Sigmoid colon (tissue), 7 donors: ENCODE results near the gene GPC6. TPM values are rescaled to one million over a fixed set of nuclear protein-coding genes. Genes with fewer than 3 reads are reported as not detected.

Experiments used
- DNase-seq: peaks from one replicate; pipeline ENCODE4 v3.0.0-alpha.2; 2019
- H3K27ac ChIP-seq, 4 donors: fragments of 200-600 bp; sonication (generic); one replicate each; pipeline ENCODE4 v1.5.1; 2016 to 2019; ENCODE audit warnings: mild to moderate bottlenecking in 1 of 4
- H3K27me3 ChIP-seq, 3 donors: fragments of 200-600 bp; sonication (generic); one replicate each; pipeline ENCODE4 v1.5.1; 2019; ENCODE audit warnings: mild to moderate bottlenecking in 1 of 3
- H3K36me3 ChIP-seq, 4 donors: fragments of 200-600 bp; sonication (generic); one replicate each; pipeline ENCODE4 v1.5.1; 2016 to 2019
- H3K4me1 ChIP-seq, 4 donors: fragments of 200-600 bp; sonication (generic); one replicate each; pipeline ENCODE4 v1.5.1; 2017 to 2019
- H3K4me3 ChIP-seq, 4 donors: fragments of 200-600 bp; sonication (generic); one replicate each; pipeline ENCODE4 v1.5.1; 2017 to 2019; ENCODE audit warnings: mild to moderate bottlenecking in 2 of 4, moderate library complexity in 1 of 4
- H3K9me3 ChIP-seq, 4 donors: fragments of 200-600 bp in 3 of 4; sonication (generic) in 3 of 4; one replicate each; pipeline versions ENCODE4 v1.5.1 to v1.6.1; 2013 to 2019
- EP300 ChIP-seq, 4 donors: sonication (generic); formaldehyde crosslinking; IDR thresholded peaks; one replicate each; pipeline ENCODE4 v1.6.1; 2017; ENCODE audit warnings: antibody characterized with exemption in 4 of 4
- POLR2A ChIP-seq, 2 donors: fragments of 450-650 bp; IDR thresholded peaks; one replicate each; pipeline ENCODE4 v1.6.1; 2016; ENCODE audit warnings: antibody characterized with exemption in 2 of 2, mild to moderate bottlenecking in 2 of 2, moderate library complexity in 2 of 2
- POLR2AphosphoS5 ChIP-seq, 4 donors: sonication (generic); formaldehyde crosslinking; IDR thresholded peaks; one replicate each; pipeline ENCODE4 v1.6.1; 2017; ENCODE audit warnings: antibody characterized with exemption in 4 of 4
- WGBS, 2 donors: extraction: QIAGEN DNeasy Blood & Tissue Kit; methylation state at CpG; one replicate each; pipeline ENCODE4 v1.1.7; 2013; 5-methylcytosine and 5-hydroxymethylcytosine counted together
- intact Hi-C: fragments of 100-400 bp; cut with DNase I; formaldehyde crosslinking; loops from one replicate; pipeline ENCODE4 v1.15.1; 2023
- polyA plus RNA-seq, 3 donors: library from polyadenylated mRNA; stranded (reverse); fragments of 200-250 nt; gene quantifications; one replicate each; pipeline ENCODE4 v1.2.3, GENCODE V29; 2013
- total RNA-seq, 4 donors: library from RNA; depleted of rRNA; stranded (reverse); fragments of >200 nt; gene quantifications; one replicate each; pipeline ENCODE4 v1.1.0, GENCODE V29; 2016
- TF ChIP-seq, protein P1 (sequence below), 4 experiments: fragments of 450-650 bp in 3 of 4; fragments of 200-600 bp in 1 of 4; IDR thresholded peaks; one replicate each; pipeline ENCODE4 v1.5.1; 2016 to 2019; ENCODE audit warnings: antibody characterized with exemption in 4 of 4, mild to moderate bottlenecking in 3 of 4, moderate library complexity in 2 of 4
- donor health status: healthy with polysubstance abuse.
- donor health status: Bipolar disorder and iron deficiency.
- donor health status: healthy.

GPC6 gene
- total and polyA plus RNA-seq, 7 donors = 0.23 to 27.5 (median 14.4) TPM

DNA sequence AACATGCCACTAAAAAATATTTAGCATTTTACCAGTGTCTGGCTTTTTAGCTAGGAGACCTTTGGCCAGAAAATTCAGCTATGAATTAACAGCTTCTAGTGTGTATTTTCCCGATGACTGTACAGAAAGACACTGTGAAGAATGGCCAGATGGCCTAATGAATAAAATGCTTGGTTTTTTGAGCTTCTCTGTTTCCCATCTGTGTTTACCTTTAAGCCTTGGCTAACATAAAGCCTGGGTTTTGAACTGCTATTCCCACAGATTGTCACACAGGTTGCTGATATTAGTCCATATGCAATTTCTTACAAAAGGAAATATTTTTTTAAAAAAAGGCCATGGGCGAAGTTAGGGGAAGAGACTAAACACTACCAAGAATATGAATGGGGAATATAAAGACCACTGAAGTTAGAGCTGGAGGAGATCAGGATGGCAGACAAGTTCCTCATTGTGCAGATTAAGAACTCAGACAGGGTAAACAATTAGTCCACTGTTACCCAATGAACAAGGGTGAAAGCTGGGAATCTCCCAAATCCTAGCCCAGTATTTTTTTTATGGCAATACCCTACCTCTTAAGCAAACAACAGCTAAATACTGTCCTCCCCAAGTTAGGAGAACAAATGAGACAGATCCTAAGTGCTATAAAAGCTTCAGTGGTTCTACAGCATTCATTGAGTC, 1157.8 kb downstream of the GPC6 start:
- H3K4me1 ChIP-seq = peaks cover 0 to 13% (median 9%) of the 10 kb centered on the region in 4 donors
- H3K27me3 ChIP-seq = no peaks in the 10 kb centered on the region
- H3K27ac ChIP-seq = no peak overlapping the region
- intact Hi-C loops = no loop called here
- no peak overlapping the region for H3K4me3 ChIP-seq
- WGBS, 2 donors = 76 to 86% methylated on average over 2 of the region's 2 CpGs
- TF ChIP-seq POLR2AphosphoS5 (IDR thresholded peaks at IDR 0.05) = no peak
- TF ChIP-seq, protein P1, sequence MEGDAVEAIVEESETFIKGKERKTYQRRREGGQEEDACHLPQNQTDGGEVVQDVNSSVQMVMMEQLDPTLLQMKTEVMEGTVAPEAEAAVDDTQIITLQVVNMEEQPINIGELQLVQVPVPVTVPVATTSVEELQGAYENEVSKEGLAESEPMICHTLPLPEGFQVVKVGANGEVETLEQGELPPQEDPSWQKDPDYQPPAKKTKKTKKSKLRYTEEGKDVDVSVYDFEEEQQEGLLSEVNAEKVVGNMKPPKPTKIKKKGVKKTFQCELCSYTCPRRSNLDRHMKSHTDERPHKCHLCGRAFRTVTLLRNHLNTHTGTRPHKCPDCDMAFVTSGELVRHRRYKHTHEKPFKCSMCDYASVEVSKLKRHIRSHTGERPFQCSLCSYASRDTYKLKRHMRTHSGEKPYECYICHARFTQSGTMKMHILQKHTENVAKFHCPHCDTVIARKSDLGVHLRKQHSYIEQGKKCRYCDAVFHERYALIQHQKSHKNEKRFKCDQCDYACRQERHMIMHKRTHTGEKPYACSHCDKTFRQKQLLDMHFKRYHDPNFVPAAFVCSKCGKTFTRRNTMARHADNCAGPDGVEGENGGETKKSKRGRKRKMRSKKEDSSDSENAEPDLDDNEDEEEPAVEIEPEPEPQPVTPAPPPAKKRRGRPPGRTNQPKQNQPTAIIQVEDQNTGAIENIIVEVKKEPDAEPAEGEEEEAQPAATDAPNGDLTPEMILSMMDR (IDR thresholded peaks at IDR 0.05) = no peak
- no peak for TF ChIP-seq POLR2A (IDR thresholded peaks at IDR 0.05)
- no peak for TF ChIP-seq EP300 (IDR thresholded peaks at IDR 0.05)
- H3K9me3 ChIP-seq = no peaks in the 10 kb centered on the region
- no peak for DNase-seq
- H3K36me3 ChIP-seq = no peaks in the 10 kb centered on the region

DNA sequence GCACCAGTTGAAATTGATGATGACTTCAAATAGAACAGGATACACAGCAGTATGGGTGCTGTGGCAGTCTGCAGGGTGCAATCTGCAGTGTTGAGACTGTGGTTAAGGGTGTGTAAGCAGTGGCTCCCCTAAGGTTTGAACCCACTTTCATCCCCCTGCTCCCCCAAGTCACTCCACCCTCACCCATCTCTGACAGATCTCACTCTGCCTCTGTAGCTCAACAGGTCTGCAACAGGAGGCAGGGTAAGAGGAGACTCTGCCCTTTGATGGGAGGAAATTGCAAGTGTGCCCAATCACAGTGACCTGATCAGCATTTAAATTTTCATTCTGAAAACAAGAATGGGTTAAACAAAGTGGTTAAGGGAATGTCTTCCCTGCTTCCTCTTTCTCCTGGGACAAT, 1160.4 kb downstream of the GPC6 start:
- no peaks in the 10 kb centered on the region for H3K36me3 ChIP-seq
- no peaks in the 10 kb centered on the region for H3K9me3 ChIP-seq
- no peak for DNase-seq
- peaks cover 0 to 27% (median 20%) of the 10 kb centered on the region in 4 donors for H3K4me1 ChIP-seq
- no peak overlapping the region for H3K4me3 ChIP-seq
- no peaks in the 10 kb centered on the region for H3K27me3 ChIP-seq
- intact Hi-C loops = no loop called here
- TF ChIP-seq POLR2AphosphoS5 (IDR thresholded peaks at IDR 0.05) (no peak), POLR2A (IDR thresholded peaks at IDR 0.05) (no peak), EP300 (IDR thresholded peaks at IDR 0.05) (no peak)
- TF ChIP-seq, protein P1 (IDR thresholded peaks at IDR 0.05) = no peak
- no peak overlapping the region for H3K27ac ChIP-seq

DNA sequence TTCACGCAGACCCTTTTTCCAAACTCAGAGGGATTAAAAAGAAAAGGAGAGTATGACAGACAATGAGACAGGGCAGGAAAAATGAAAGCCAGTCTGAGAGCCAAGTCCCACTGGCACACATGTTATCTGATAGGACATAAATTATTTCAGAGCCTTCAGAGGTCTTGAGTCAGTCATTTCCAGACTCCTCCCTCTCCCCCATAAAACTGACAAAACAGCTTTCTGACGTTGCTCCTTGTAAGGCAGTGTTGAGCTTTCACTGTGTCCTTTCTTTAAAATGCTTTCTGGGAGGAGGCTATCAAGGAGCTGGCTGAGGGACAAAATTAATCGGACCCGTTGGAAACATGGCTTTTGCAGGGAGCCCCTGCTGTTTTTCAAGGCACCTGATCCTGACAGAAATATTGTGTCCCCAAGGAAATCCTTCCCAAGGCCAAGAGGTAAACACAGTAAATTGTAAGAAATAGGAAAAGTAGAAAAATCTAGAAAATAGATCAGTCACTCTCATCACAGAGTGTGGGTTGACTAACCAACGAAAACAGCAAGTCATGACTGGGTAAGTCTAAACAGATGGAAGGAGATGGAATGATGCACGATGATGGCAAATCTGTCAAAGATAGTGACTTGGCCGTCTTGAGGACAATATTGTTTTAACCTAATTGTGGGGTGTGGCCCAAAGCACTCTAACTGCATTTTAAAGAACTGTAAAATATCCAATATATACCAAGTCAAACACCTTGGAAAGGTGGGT, 1163.2 kb downstream of the GPC6 start:
- Histone ChIP-seq H3K36me3 (no peaks in the 10 kb centered on the region), H3K27ac (peak overlapping the region in 3 of 4 donors; percentile 14 to 64 (median 39)), H3K4me3 (no peak overlapping the region), H3K4me1 (peaks cover 0 to 37% (median 28%) of the 10 kb centered on the region in 4 donors), H3K27me3 (no peaks in the 10 kb centered on the region), H3K9me3 (no peaks in the 10 kb centered on the region)
- 57 to 65% methylated on average over 7 of the region's 7 CpGs for WGBS, 2 donors
- TF ChIP-seq POLR2AphosphoS5 (IDR thresholded peaks at IDR 0.05) (peak in 2 of 4 donors; percentile 38 to 58), EP300 (IDR thresholded peaks at IDR 0.05) (no peak)
- no peak for DNase-seq
- intact Hi-C loops = no loop called here

DNA sequence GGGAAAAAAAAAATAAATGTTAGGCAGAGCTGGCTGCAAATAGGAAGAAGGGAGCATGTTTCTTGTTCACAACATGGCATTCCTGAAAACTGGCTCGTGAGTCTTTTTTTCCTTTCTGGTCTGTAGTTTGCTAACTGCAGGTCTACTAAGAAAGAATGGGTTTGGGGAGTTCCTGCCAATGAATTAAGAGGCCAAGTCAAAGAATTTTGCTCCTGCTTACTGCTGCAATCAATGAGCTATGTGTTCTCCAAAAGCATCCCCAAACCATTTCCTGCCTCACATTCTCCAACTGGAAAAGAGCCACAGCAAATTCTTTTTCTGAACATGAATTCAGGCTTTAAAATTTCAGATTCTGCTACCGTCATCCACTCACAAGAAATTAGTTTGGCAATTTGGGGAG, 1164.3 kb downstream of the GPC6 start:
- no peaks in the 10 kb centered on the region for H3K36me3 ChIP-seq
- WGBS, 2 donors = 68 to 69% methylated on average over 2 of the region's 2 CpGs
- H3K27ac ChIP-seq = peak overlapping the region in 3 of 4 donors; percentile 14 to 64 (median 39)
- no peak overlapping the region for H3K4me3 ChIP-seq
- no peaks in the 10 kb centered on the region for H3K9me3 ChIP-seq
- intact Hi-C loops = no loop called here
- H3K4me1 ChIP-seq = peaks cover 0 to 48% (median 39%) of the 10 kb centered on the region in 4 donors
- TF ChIP-seq EP300 (IDR thresholded peaks at IDR 0.05) = no peak
- H3K27me3 ChIP-seq = no peaks in the 10 kb centered on the region
- no peak for DNase-seq

DNA sequence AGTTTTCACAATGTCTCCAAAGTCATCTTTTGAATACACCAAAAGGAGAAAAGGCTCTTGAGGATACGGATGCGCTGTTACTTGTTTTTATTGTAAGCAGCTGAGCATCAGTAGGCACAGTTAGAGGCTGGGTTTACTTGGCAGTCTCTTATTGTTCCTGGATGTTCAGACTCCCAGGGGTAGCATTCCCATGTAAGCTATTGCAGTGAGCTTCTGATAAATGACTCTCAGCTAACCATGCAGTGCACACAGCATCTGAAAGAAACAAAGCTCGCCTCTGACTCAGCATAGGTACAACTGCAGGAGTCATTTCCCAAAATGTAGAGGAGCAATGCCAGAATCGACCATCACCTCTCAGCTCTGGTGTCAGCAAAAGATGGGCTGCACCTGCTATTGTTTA, 1168.1 kb downstream of the GPC6 start:
- TF ChIP-seq POLR2A (IDR thresholded peaks at IDR 0.05) (no peak), POLR2AphosphoS5 (IDR thresholded peaks at IDR 0.05) (peak in 1 of 4 donors; percentile 13), EP300 (IDR thresholded peaks at IDR 0.05) (peak in 1 of 4 donors; percentile 46)
- H3K36me3 ChIP-seq = no peaks in the 10 kb centered on the region
- 76 to 83% methylated on average over 4 of the region's 4 CpGs for WGBS, 2 donors
- no peaks in the 10 kb centered on the region for H3K9me3 ChIP-seq
- H3K4me1 ChIP-seq = peaks cover 0 to 49% (median 40%) of the 10 kb centered on the region in 4 donors
- DNase-seq = no peak
- no peak overlapping the region for H3K4me3 ChIP-seq
- H3K27me3 ChIP-seq = no peaks in the 10 kb centered on the region
- intact Hi-C loops = no loop called here
- H3K27ac ChIP-seq = peak overlapping the region in 2 of 4 donors; percentile 15 to 69

DNA sequence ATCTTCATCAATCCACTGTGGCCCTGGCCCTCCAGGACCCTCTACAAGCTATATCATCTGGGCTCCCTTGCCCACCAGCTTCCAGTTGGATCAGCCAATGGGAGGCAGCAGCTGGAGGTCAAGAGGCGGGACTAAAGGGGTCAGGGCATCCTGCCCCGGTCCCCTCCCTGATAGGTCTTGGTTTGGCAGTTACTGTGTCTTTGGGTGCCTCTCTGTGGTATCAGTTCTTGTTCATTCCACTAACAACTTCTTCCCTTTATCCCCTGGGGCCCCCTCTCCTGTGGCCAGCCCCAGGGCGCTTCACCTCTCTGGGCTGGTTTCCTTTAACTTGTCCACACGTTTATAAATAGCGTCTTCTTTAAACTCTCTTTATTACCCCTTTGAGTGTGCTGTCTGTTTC, 1169.3 kb downstream of the GPC6 start:
- Histone ChIP-seq H3K4me3 (no peak overlapping the region), H3K27ac (peak overlapping the region in 3 of 4 donors; percentile 39 to 69 (median 44)), H3K36me3 (no peaks in the 10 kb centered on the region), H3K9me3 (no peaks in the 10 kb centered on the region), H3K27me3 (no peaks in the 10 kb centered on the region), H3K4me1 (peaks cover 0 to 38% (median 32%) of the 10 kb centered on the region in 4 donors)
- 66 to 83% methylated on average over 5 of the region's 5 CpGs for WGBS, 2 donors
- DNase-seq = no peak
- intact Hi-C loops = no loop called here
- TF ChIP-seq, protein P1 (IDR thresholded peaks at IDR 0.05) = no peak
- TF ChIP-seq POLR2AphosphoS5 (IDR thresholded peaks at IDR 0.05) (no peak), EP300 (IDR thresholded peaks at IDR 0.05) (no peak), POLR2A (IDR thresholded peaks at IDR 0.05) (no peak)
